K562 (cell line): Measurements from ENCODE around the gene ACER2. TPM values are rescaled to one million over a fixed set of nuclear protein-coding genes. Genes with fewer than 3 reads are reported as not detected.
A peak's percentile ranks its signal among the peaks of the same experiment; 100 is the strongest.
"Not testable (repeated sequence)": the region's sequence is repeated elsewhere in the genome, so short reads cannot be mapped to it uniquely, and the experiment has no call there.

Source experiments
- ATAC-seq: fragments of 200-7000 bp; cut with Tn5 transposase; 3 replicates; pipeline ENCODE4 v1.9.1; 2020; ENCODE audit warnings: moderate library complexity
- BruUV-seq: library from RNA; stranded (reverse); fragments of 400-500 nt; replicated peaks from 2 replicates; lab custom pipeline; 2021; lab: Mats Ljungman, UMichigan
- CTCF ChIA-PET: fragments of 300-600 bp; formaldehyde crosslinking; extraction: SDS; loops from one replicate; lab custom pipeline; 2021; ENCODE audit warnings: low intra/inter-chr PET ratio; lab: Yijun Ruan, JAX
- POLR2A ChIA-PET: fragments of 300-600, 350-650 bp; sonication (Branson Sonifier 250); formaldehyde crosslinking; extraction: SDS; loops from one replicate; lab custom pipeline; 2021; ENCODE audit warnings: antibody characterized with exemption, inconsistent platforms; lab: Yijun Ruan, JAX
- DNase-seq, 4 experiments: peaks; one replicate each; pipeline versions ENCODE4 v3.0.0 to v3.0.0-alpha.2; 2011 to 2018; ENCODE audit warnings: low spot score in 3 of 4, mixed read lengths in 3 of 4; ENCODE audit errors: extremely low read depth in 1 of 4
- FAIRE-seq: peaks from 2 replicates; lab custom pipeline; 2011; peaks lifted over from hg19 to GRCh38; lab: Jason Lieb, UNC
- H2AFZ ChIP-seq: 2 replicates; pipeline ENCODE4 v1.6.0; 2011; ENCODE audit warnings: low read depth, low read length, control low read depth, inconsistent platforms
- H3K27ac ChIP-seq: fragments of 200-600 bp; 3 replicates; pipeline ENCODE4 v1.8.0; 2011; ENCODE audit warnings: low read depth, mild to moderate bottlenecking, control low read depth, inconsistent platforms, low read length, moderate library complexity, mixed read lengths; ENCODE audit errors: extremely low read depth
- H3K27me3 ChIP-seq, 2 experiments: fragments of 300-600 bp in 1 of 2; 2 replicates in 1 of 2; 3 replicates in 1 of 2; pipeline versions ENCODE4 v1.6.0 to v1.8.0; 2011; ENCODE audit warnings: inconsistent platforms in 2 of 2, low read length in 2 of 2, mild to moderate bottlenecking in 1 of 2, mixed read lengths in 1 of 2, moderate library complexity in 1 of 2; ENCODE audit not compliant: control insufficient read depth in 2 of 2, insufficient read depth in 2 of 2
- H3K36me3 ChIP-seq: fragments of 300-600 bp; 3 replicates; pipeline ENCODE4 v1.8.0; 2011; ENCODE audit warnings: mild to moderate bottlenecking, low read length, inconsistent platforms; ENCODE audit not compliant: control insufficient read depth, insufficient read depth
- H3K4me1 ChIP-seq, 2 experiments: fragments of 200-600 bp in 1 of 2; replicated peaks in 1 of 2; 2 replicates in 1 of 2; 3 replicates in 1 of 2; pipeline versions ENCODE4 v1.5.1 to v1.8.0; 2011; ENCODE audit warnings: inconsistent platforms in 2 of 2, low read length in 2 of 2, mild to moderate bottlenecking in 1 of 2, mixed read lengths in 1 of 2, moderate library complexity in 1 of 2; ENCODE audit not compliant: control insufficient read depth in 2 of 2, insufficient read depth in 2 of 2
- H3K4me2 ChIP-seq: 2 replicates; pipeline ENCODE4 v1.6.1; 2011; ENCODE audit warnings: low read length, control low read depth, inconsistent platforms, mixed read lengths; ENCODE audit not compliant: insufficient read depth
- H3K4me3 ChIP-seq: fragments of 200-600 bp; sonication (generic), shearing (Covaris generic); 2 replicates; pipeline ENCODE4 v1.5.1; 2016; ENCODE audit warnings: control low read depth, inconsistent platforms
- H3K79me2 ChIP-seq: fragments of 200-600 bp; 3 replicates; pipeline ENCODE4 v1.8.0; 2011; ENCODE audit warnings: low read length, inconsistent platforms; ENCODE audit not compliant: control insufficient read depth, insufficient read depth
- H3K9ac ChIP-seq, 2 experiments: 2 replicates each; pipeline versions ENCODE4 v1.6.0 to v1.6.1; 2011; ENCODE audit warnings: low read depth in 2 of 2, low read length in 2 of 2, control low read depth in 1 of 2, inconsistent platforms in 1 of 2, mild to moderate bottlenecking in 1 of 2, mixed read lengths in 1 of 2; ENCODE audit not compliant: insufficient read depth in 1 of 2
- H3K9me1 ChIP-seq: one replicate; pipeline ENCODE4 v1.6.0; 2011; ENCODE audit warnings: inconsistent platforms, mild to moderate bottlenecking, low read length, moderate library complexity; ENCODE audit not compliant: control insufficient read depth, insufficient read depth
- H3K9me3 ChIP-seq: replicated peaks from 2 replicates; pipeline ENCODE4 v1.5.1; 2011; ENCODE audit warnings: low read depth, low read length, inconsistent platforms; ENCODE audit not compliant: control insufficient read depth, insufficient read depth
- H4K20me1 ChIP-seq: replicated peaks from 2 replicates; pipeline ENCODE4 v1.6.1; 2011; ENCODE audit warnings: low read length, inconsistent platforms, mixed read lengths; ENCODE audit not compliant: control insufficient read depth, insufficient read depth
- CREBBP ChIP-seq: IDR thresholded peaks from one replicate; pipeline ENCODE4 v1.6.1; 2012; ENCODE audit warnings: low read depth, mild to moderate bottlenecking, control low read depth, inconsistent platforms, low read length
- GABPB2 ChIP-seq: fragments of 250-450 bp; sonication (Bioruptor Pico); conservative IDR thresholded peaks from 2 replicates; pipeline ENCODE4 v1.5.1; 2021; ENCODE audit warnings: mild to moderate bottlenecking
- KDM1A ChIP-seq, 2 experiments: fragments of 450-650 bp; IDR thresholded peaks; 2 replicates each; pipeline ENCODE4 v1.6.1; 2016; ENCODE audit warnings: mild to moderate bottlenecking in 2 of 2
- MTA2 ChIP-seq: fragments of 450-650 bp; IDR thresholded peaks from 2 replicates; pipeline ENCODE4 v1.6.1; 2016; ENCODE audit warnings: low read depth
- TRIM28 ChIP-seq: fragments of 450-650 bp; IDR thresholded peaks from 2 replicates; pipeline ENCODE4 v1.6.1; 2017
- WHSC1 ChIP-seq: IDR thresholded peaks from one replicate; pipeline ENCODE4 v1.6.1; 2012; ENCODE audit warnings: low read length, control low read depth, inconsistent platforms
- ZNF165 ChIP-seq: fragments of 250-450 bp; sonication (Bioruptor Pico); IDR thresholded peaks from 2 replicates; pipeline ENCODE4 v1.4.0; 2020; ENCODE audit warnings: borderline replicate concordance
- ZNF445 ChIP-seq: fragments of 250-450 bp; sonication (Bioruptor Pico); IDR thresholded peaks from 2 replicates; pipeline ENCODE4 v1.4.0; 2020; ENCODE audit warnings: low read depth, mild to moderate bottlenecking, moderate library complexity
- WGBS: fragments of 100-300 bp; shearing (Covaris generic); methylation state at CpG from one replicate; pipeline ENCODE4 v1.1.6; 2016; ENCODE audit warnings: low coverage, mixed read lengths; ENCODE audit not compliant: insufficient coverage; ENCODE audit errors: missing lambda C conversion rate; 5-methylcytosine and 5-hydroxymethylcytosine counted together
- in situ Hi-C: fragments of 300-500 bp; cut with MboI; formaldehyde crosslinking; loops from 4 replicates; pipeline ENCODE4 v1.15.0; 2018; ENCODE audit warnings: inconsistent platforms, mixed read lengths
- intact Hi-C: fragments of 100-400 bp; cut with micrococcal nuclease; formaldehyde crosslinking; loops from 2 replicates; pipeline ENCODE4 v1.14.2; 2022
- polyA plus RNA-seq, 8 experiments: library from polyadenylated mRNA; depleted of rRNA in 4 of 8; stranded (reverse) in 5 of 8; unstranded in 3 of 8; fragments of >200 nt; fragmentation: Nextera tagmentation in 2 of 8; fragmentation: Illumina TruSeq in 1 of 8; extraction: Ambion mirVana in 2 of 8; extraction: Trizol in 1 of 8; gene quantifications; 2 replicates each; pipeline versions ENCODE4 v1.2.1 to v1.2.3, GENCODE V29; 2011 to 2014; ENCODE audit warnings: inconsistent platforms in 1 of 8, missing spikeins in 1 of 8
- total RNA-seq, 7 experiments: library from RNA; depleted of rRNA in 6 of 7; stranded (reverse); fragments of >200 nt in 6 of 7; fragmentation: Illumina TruSeq in 2 of 7; extraction: Trizol in 2 of 7; gene quantifications; 2 replicates each; pipeline versions ENCODE4 v1.2.1 to v1.2.3, GENCODE V29; 2011 to 2021; ENCODE audit warnings: low replicate concordance in 1 of 7
- TF ChIP-seq, protein P1 (sequence below): sonication (generic); formaldehyde crosslinking; IDR thresholded peaks from 2 replicates; pipeline ENCODE4 v1.8.0; 2023; ENCODE audit warnings: mild to moderate bottlenecking, missing genetic modification reagents
- TF ChIP-seq, protein P2 (sequence below): fragments of 200-400 bp; formaldehyde crosslinking; IDR thresholded peaks from 2 replicates; pipeline ENCODE4 v1.6.1; 2017; ENCODE audit warnings: mild to moderate bottlenecking, low read depth, low read length, moderate library complexity

The ACER2 gene
- total and polyA plus RNA-seq, 9 of the 15 experiments (the other 6 are each of a cell fraction or from before 2014, with no cell fraction given) = 0.17 to 4.6 (median 3.0) TPM

DNA sequence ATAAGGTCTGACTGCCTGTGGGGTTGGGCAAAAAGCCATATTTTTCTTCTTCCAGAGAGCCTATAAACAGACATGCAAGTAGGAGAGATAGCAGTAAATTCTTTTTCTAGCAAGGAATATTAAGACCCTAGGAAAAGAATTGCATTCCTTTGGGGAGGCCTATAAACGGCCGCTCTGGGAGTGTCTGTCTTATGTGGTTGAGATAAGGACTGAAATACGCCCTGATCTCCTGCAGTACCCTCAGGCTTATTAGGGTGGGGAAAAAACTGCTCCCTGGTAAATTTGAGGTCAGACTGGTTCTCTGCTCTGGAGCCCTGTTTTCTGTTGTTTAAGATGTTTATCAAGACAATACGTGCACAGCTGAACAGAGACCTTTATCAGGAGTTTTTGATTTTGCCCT is 5.6 kb upstream of the ACER2 start:
- H3K4me1 ChIP-seq, DNase-seq, H3K79me2 ChIP-seq, FAIRE-seq, H3K9ac ChIP-seq, H3K36me3 ChIP-seq, H3K27ac ChIP-seq, H3K9me1 ChIP-seq, in situ Hi-C loops, intact Hi-C loops, H3K27me3 ChIP-seq, CTCF ChIA-PET, BruUV-seq, H3K4me2 ChIP-seq, H3K4me3 ChIP-seq, H2AFZ ChIP-seq, H4K20me1 ChIP-seq, ATAC-seq, H3K9me3 ChIP-seq: not testable (repeated sequence)
- TF ChIP-seq KDM1A (IDR thresholded peaks at IDR 0.05) = 0 out of 4 replicates have a peak, but pooled peaks have one; percentile 5 to 25
- TF ChIP-seq TRIM28 = peak; percentile 22; the same call in 1 of the 2 replicates
- TF ChIP-seq ZNF445 (CRISPR knock-in tag) = 0 out of 2 replicates have a peak, but pooled peaks have one; percentile 14
- WGBS = 37% methylated on average over 4 of the region's 4 CpGs
- POLR2A ChIA-PET = interaction anchor here (0.7 kb wide), 1 partner anchor 1832 kb away, joined by 3 read pairs; no protein-coding TSS in a partner anchor

DNA sequence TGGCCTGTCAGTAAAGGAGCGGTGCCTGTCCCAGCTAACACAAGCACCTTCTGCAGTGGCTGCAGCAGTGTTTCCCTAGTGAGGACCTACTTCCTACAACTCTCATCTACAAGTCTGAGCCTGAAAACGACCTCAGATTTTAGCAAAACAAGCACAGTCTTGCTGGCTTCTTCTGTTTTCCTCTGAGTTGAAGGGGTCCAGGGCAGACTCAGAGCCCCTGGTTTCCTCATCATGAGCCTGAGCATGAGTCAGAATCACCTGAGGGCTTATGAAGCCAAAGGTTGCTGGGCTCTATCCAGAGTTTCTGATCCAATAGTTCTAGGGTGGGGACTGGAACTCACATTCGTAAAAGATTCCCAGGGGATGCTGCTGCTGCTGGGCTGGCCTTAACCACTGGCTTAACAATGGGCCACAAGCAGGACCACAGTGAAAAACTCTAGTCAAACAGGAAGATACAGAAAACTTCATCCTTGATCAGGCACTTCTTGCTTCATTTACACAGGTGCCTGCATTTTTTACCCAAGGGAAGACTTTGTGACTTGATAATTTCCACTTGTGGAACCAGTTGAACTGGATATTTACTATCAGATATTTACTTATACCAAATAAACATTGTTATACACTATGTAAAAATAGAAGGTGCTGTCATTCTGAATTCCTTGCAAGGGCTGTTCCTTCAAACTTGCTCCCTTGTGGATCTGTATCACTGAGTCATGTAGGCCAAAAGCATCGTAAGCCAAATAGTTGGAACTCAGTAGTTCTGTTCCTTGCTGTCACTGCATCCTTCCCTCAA is 4.3 kb upstream of the ACER2 start:
- ATAC-seq = no peak
- Histone ChIP-seq H3K4me2 (no peak overlapping the region), H2AFZ (no peak overlapping the region), H4K20me1 (no peaks in the 10 kb centered on the region), H3K4me1 (peaks cover 0 to 14% of the 10 kb centered on the region in 2 experiments; a peak in 3 of 5 replicates), H3K27ac (no peak overlapping the region), H3K9me3 (no peaks in the 10 kb centered on the region), H3K79me2 (peaks cover 3% of the 10 kb centered on the region; the same call in 1 of the 3 replicates), H3K9me1 (no peaks in the 10 kb centered on the region), H3K4me3 (no peak overlapping the region), H3K9ac (no peak overlapping the region), H3K27me3 (no peaks in the 10 kb centered on the region), H3K36me3 (no peaks in the 10 kb centered on the region)
- POLR2A ChIA-PET = interaction anchor here (0.7 kb wide), 1 partner anchor 1833 kb away, joined by 3 read pairs; no protein-coding TSS in a partner anchor
- TF ChIP-seq, protein P1, sequence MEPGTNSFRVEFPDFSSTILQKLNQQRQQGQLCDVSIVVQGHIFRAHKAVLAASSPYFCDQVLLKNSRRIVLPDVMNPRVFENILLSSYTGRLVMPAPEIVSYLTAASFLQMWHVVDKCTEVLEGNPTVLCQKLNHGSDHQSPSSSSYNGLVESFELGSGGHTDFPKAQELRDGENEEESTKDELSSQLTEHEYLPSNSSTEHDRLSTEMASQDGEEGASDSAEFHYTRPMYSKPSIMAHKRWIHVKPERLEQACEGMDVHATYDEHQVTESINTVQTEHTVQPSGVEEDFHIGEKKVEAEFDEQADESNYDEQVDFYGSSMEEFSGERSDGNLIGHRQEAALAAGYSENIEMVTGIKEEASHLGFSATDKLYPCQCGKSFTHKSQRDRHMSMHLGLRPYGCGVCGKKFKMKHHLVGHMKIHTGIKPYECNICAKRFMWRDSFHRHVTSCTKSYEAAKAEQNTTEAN (CRISPR knock-in tag) = no peak
- TF ChIP-seq MTA2 (no peak), WHSC1 (no peak), CREBBP (no peak), ZNF165 (CRISPR knock-in tag) (no peak), GABPB2 (no peak)
- TF ChIP-seq, protein P2, sequence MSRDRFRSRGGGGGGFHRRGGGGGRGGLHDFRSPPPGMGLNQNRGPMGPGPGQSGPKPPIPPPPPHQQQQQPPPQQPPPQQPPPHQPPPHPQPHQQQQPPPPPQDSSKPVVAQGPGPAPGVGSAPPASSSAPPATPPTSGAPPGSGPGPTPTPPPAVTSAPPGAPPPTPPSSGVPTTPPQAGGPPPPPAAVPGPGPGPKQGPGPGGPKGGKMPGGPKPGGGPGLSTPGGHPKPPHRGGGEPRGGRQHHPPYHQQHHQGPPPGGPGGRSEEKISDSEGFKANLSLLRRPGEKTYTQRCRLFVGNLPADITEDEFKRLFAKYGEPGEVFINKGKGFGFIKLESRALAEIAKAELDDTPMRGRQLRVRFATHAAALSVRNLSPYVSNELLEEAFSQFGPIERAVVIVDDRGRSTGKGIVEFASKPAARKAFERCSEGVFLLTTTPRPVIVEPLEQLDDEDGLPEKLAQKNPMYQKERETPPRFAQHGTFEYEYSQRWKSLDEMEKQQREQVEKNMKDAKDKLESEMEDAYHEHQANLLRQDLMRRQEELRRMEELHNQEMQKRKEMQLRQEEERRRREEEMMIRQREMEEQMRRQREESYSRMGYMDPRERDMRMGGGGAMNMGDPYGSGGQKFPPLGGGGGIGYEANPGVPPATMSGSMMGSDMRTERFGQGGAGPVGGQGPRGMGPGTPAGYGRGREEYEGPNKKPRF = no peak
- WGBS = 30% methylated on average over 4 of the region's 4 CpGs
- DNase-seq = no peak
- BruUV-seq = no TSS peak
- CTCF ChIA-PET = no interaction called here
- intact Hi-C loops (no loop called here), in situ Hi-C loops (no loop called here)
- no peak for FAIRE-seq
